Measurements from ENCODE around the gene HSF2BP. TPM values are rescaled to one million over a fixed set of nuclear protein-coding genes. Genes with fewer than 3 reads are reported as not detected.

HSF2BP gene
- total RNA-seq, 1 donor from 2014 or later, result 1.0 TPM

DNA sequence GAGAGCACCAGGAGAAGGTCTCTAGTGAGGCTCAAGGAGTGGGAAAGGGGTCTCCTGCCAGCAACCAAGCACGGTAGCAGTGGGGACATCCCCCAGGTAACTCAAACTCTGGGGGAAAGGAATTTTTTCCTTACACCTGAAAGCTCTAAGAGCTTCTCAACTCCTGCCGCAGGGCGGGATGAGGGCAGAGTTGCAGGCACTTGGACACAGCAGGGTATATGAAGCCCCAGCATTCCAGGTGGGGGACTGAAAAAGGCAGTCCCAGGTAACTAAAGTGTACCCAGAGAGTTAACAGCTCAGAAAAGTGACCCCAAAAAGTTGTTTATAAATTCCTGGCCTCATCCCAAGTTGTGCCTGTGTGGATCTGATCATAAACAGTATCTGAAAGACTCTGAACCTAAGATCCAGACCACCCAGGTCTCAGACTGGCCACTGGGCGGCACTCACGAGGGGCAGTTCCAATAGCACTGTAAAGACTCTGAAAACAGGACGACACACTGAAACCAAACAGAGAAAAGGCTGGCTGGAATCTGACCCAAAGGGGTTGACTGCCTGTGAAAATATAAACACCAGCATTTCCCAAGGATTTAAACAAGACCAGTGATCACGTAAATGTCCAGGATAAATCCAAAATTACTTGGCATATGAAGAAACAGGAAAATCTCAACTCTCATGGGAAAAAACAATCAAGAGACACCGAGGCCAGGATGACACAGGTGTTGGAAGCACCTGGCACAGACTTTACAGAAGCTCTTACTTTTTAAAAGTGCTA is 47.5 kb downstream of the HSF2BP start:
- H3K4me1 Mint-ChIP-seq (ENCODE audit: low read depth, unreplicated experiment), result peaks cover 3% of the 10 kb centered on the region
- TF ChIP-seq, protein P1, sequence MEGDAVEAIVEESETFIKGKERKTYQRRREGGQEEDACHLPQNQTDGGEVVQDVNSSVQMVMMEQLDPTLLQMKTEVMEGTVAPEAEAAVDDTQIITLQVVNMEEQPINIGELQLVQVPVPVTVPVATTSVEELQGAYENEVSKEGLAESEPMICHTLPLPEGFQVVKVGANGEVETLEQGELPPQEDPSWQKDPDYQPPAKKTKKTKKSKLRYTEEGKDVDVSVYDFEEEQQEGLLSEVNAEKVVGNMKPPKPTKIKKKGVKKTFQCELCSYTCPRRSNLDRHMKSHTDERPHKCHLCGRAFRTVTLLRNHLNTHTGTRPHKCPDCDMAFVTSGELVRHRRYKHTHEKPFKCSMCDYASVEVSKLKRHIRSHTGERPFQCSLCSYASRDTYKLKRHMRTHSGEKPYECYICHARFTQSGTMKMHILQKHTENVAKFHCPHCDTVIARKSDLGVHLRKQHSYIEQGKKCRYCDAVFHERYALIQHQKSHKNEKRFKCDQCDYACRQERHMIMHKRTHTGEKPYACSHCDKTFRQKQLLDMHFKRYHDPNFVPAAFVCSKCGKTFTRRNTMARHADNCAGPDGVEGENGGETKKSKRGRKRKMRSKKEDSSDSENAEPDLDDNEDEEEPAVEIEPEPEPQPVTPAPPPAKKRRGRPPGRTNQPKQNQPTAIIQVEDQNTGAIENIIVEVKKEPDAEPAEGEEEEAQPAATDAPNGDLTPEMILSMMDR (IDR thresholded peaks at IDR 0.05; ENCODE audit: partially characterized antibody, unreplicated experiment), result peak; percentile 61
- H3K27me3 Mint-ChIP-seq (ENCODE audit: unreplicated experiment), result peaks cover 4% of the 10 kb centered on the region
- H3K27ac Mint-ChIP-seq (ENCODE audit: unreplicated experiment), result no peak overlapping the region
- DNase-seq, result peak; percentile 80
- no peaks in the 10 kb centered on the region for H3K36me3 Mint-ChIP-seq (ENCODE audit: unreplicated experiment)
- H3K4me3 Mint-ChIP-seq (ENCODE audit: unreplicated experiment), result no peak overlapping the region
- H3K9me3 Mint-ChIP-seq (ENCODE audit: unreplicated experiment), result no peaks in the 10 kb centered on the region

DNA sequence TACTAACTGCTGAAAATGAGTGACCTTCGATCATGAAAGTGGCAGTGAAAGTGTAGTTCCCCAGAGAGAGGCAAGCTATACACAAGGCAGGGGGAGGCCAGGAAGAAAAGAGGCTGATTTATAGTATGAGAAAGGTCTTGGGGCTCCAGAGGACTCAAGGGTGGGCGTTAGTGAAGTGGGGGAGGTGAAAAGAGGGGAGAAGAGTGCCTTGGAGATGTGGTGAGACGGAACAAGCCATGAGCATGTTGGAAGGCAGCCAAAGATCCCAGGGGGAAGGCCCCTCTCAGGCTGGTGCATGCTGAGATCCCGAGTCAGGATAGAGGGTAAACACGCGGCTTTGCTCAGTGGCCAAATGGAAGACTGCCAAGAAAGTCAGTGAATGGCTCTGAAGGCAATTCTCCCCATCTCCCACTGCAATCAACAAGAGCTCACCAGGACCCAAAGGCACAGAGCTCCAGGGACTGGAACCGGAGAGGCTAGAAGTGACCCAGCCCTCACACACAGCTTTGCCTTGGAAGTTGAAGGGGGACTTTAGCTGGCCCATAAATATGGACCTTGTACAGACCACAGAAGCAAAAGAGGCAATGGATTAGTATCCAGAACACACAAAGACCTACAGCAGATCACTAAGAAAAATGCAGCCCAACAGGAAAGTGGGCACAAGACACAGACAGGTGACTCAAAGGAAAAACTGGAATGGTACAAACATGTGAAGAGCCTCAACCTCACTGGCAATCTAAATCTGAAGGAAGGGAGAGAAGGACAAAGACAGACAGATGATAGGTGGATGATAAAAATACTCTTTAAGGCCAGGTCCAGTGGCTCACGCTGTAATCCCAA is 49.6 kb downstream of the HSF2BP start:
- Mint-ChIP-seq H3K4me3 (ENCODE audit: unreplicated experiment) (no peak overlapping the region), H3K4me1 (ENCODE audit: low read depth, unreplicated experiment) (peaks cover 3% of the 10 kb centered on the region), H3K9me3 (ENCODE audit: unreplicated experiment) (no peaks in the 10 kb centered on the region), H3K27me3 (ENCODE audit: unreplicated experiment) (peaks cover 4% of the 10 kb centered on the region), H3K27ac (ENCODE audit: unreplicated experiment) (no peak overlapping the region), H3K36me3 (ENCODE audit: unreplicated experiment) (no peaks in the 10 kb centered on the region)
- TF ChIP-seq, protein P1 (IDR thresholded peaks at IDR 0.05; ENCODE audit: partially characterized antibody, unreplicated experiment), result no peak
- DNase-seq, result no peak

DNA sequence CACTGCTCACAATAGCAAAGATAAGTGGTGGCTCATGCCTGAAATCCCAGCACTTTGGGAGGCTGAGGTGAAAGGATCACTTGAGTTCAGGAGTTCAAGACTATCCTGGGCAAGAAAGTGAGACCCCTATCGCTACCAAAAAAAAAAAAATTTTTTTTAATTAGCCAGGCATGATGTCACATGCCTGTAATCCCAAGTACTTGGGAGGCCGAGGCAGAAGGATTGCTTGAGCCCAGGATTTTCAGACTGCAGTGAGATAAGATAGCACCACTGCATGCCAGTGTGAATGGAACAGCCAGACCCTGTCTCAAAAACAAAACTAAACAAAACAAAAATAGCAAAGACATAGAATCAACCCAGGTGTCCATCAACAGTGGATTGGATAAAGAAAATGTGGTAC is 50.6 kb downstream of the HSF2BP start:
- no peaks in the 10 kb centered on the region for H3K9me3 Mint-ChIP-seq (ENCODE audit: unreplicated experiment)
- no peak for DNase-seq
- no peak overlapping the region for H3K27ac Mint-ChIP-seq (ENCODE audit: unreplicated experiment)
- TF ChIP-seq, protein P1 (IDR thresholded peaks at IDR 0.05; ENCODE audit: partially characterized antibody, unreplicated experiment), result no peak
- H3K36me3 Mint-ChIP-seq (ENCODE audit: unreplicated experiment), result no peaks in the 10 kb centered on the region
- peaks cover 4% of the 10 kb centered on the region for H3K27me3 Mint-ChIP-seq (ENCODE audit: unreplicated experiment)
- no peak overlapping the region for H3K4me3 Mint-ChIP-seq (ENCODE audit: unreplicated experiment)
- peaks cover 3% of the 10 kb centered on the region for H3K4me1 Mint-ChIP-seq (ENCODE audit: low read depth, unreplicated experiment)

DNA sequence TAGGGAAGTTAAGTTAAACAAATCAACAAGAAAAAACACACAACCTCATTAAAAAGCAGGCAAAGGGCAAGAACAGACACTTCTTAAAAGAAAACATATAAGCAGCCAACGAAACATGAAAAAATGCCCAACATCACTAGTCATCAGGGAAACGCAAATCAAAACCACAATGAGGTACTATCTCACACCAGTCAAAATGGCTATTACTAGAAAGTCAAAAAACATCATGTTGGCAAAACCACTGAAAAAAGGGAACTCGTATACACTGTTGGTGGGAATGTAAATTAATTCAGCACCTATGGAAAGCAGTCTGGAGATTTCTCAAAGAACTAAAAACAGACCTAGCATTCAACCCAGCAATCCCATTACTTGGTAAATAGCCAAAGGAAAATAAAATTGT is 51.1 kb downstream of the HSF2BP start:
- DNase-seq, result no peak
- H3K9me3 Mint-ChIP-seq (ENCODE audit: unreplicated experiment), result no peaks in the 10 kb centered on the region
- no peak overlapping the region for H3K27ac Mint-ChIP-seq (ENCODE audit: unreplicated experiment)
- H3K4me3 Mint-ChIP-seq (ENCODE audit: unreplicated experiment), result no peak overlapping the region
- peaks cover 3% of the 10 kb centered on the region for H3K27me3 Mint-ChIP-seq (ENCODE audit: unreplicated experiment)
- TF ChIP-seq, protein P1 (IDR thresholded peaks at IDR 0.05; ENCODE audit: partially characterized antibody, unreplicated experiment), result no peak
- peaks cover 7% of the 10 kb centered on the region for H3K4me1 Mint-ChIP-seq (ENCODE audit: low read depth, unreplicated experiment)
- no peaks in the 10 kb centered on the region for H3K36me3 Mint-ChIP-seq (ENCODE audit: unreplicated experiment)
